Suprapubic skin (tissue), 3 donors: ENCODE data around the gene ANKRD29.

Experiments used
- CTCF ChIP-seq, 2 donors: fragments of 200-600 bp in 1 of 2; fragments of 450-650 bp in 1 of 2; sonication (generic) in 1 of 2; IDR thresholded peaks; one replicate each; pipeline ENCODE4 v1.5.1; 2016 to 2019; ENCODE audit warnings: antibody characterized with exemption in 2 of 2, mild to moderate bottlenecking in 1 of 2, moderate library complexity in 1 of 2
- EP300 ChIP-seq: sonication (generic); formaldehyde crosslinking; IDR thresholded peaks from one replicate; pipeline ENCODE4 v1.6.1; 2017; ENCODE audit warnings: antibody characterized with exemption
- POLR2A ChIP-seq, 2 donors: fragments of 450-650 bp; IDR thresholded peaks; one replicate each; pipeline ENCODE4 v1.6.1; 2017; ENCODE audit warnings: antibody characterized with exemption in 2 of 2, mild to moderate bottlenecking in 2 of 2, moderate library complexity in 2 of 2

- TF ChIP-seq POLR2A (IDR thresholded peaks at IDR 0.05), result no peak
- TF ChIP-seq CTCF (IDR thresholded peaks at IDR 0.05), result no peak
- TF ChIP-seq EP300, result no peak
Measured at GRCh38 chr18:23573626-23574431, 88.9 kb downstream of the ANKRD29 start.
